Neuronal stem cell (in vitro differentiated cells): ENCODE measurements around the gene CNTNAP5.

Source experiments
- DNase-seq: peaks from one replicate; pipeline ENCODE4 v3.0.0-alpha.2; 2013; ENCODE audit warnings: low spot score
- H2AFZ ChIP-seq: one replicate; pipeline ENCODE4 v1.6.1; 2013; ENCODE audit warnings: mild to moderate bottlenecking, low read length, inconsistent platforms
- H2AK5ac ChIP-seq: 2 replicates; pipeline ENCODE4 v1.6.1; 2013; ENCODE audit warnings: low read depth, mild to moderate bottlenecking, inconsistent platforms, low read length, moderate library complexity, mixed read lengths
- H2BK120ac ChIP-seq: 2 replicates; pipeline ENCODE4 v1.6.1; 2013; ENCODE audit warnings: low read depth, mild to moderate bottlenecking, inconsistent platforms, low read length, moderate library complexity, mixed read lengths
- H2BK12ac ChIP-seq: one replicate; pipeline ENCODE4 v1.6.1; 2013; ENCODE audit warnings: low read length, inconsistent platforms
- H2BK15ac ChIP-seq: 2 replicates; pipeline ENCODE4 v1.6.1; 2013; ENCODE audit warnings: mild to moderate bottlenecking, low read length, inconsistent platforms, mixed read lengths
- H2BK5ac ChIP-seq: one replicate; pipeline ENCODE4 v1.6.1; 2013; ENCODE audit warnings: inconsistent platforms, mild to moderate bottlenecking, low read length, moderate library complexity
- H3K14ac ChIP-seq: one replicate; pipeline ENCODE4 v1.6.1; 2013; ENCODE audit warnings: low read length, inconsistent platforms
- H3K18ac ChIP-seq: 2 replicates; pipeline ENCODE4 v1.6.1; 2013; ENCODE audit warnings: low read length, inconsistent platforms
- H3K23ac ChIP-seq: 2 replicates; pipeline ENCODE4 v1.6.1; 2013; ENCODE audit warnings: low read depth, mild to moderate bottlenecking, mixed read lengths, low read length, inconsistent platforms; ENCODE audit not compliant: poor library complexity
- H3K27ac ChIP-seq: replicated peaks from 3 replicates; pipeline ENCODE4 v1.5.1; 2013; ENCODE audit warnings: low read length, inconsistent platforms
- H3K27me3 ChIP-seq, 3 experiments: 2 replicates each; pipeline ENCODE4 v1.6.1; 2013; ENCODE audit warnings: low read length in 3 of 3, mild to moderate bottlenecking in 2 of 3, inconsistent platforms in 1 of 3, low read depth in 1 of 3, mixed read lengths in 1 of 3, moderate library complexity in 1 of 3; ENCODE audit not compliant: control insufficient read depth in 3 of 3, insufficient read depth in 3 of 3
- H3K36me3 ChIP-seq, 2 donors: replicated peaks in 1 of 2; 2 replicates each; pipeline ENCODE4 v1.6.1; 2013; ENCODE audit warnings: low read length in 2 of 2; ENCODE audit not compliant: control insufficient read depth in 2 of 2, insufficient read depth in 2 of 2
- H3K4ac ChIP-seq: 2 replicates; pipeline ENCODE4 v1.6.1; 2013; ENCODE audit warnings: inconsistent platforms, mild to moderate bottlenecking, low read length, moderate library complexity
- H3K4me1 ChIP-seq, 2 donors: 1 replicate in 1 of 2; 2 replicates in 1 of 2; pipeline ENCODE4 v1.6.1; 2013; ENCODE audit warnings: low read length in 2 of 2, low read depth in 1 of 2; ENCODE audit not compliant: control insufficient read depth in 2 of 2, insufficient read depth in 1 of 2
- H3K4me2 ChIP-seq: one replicate; pipeline ENCODE4 v1.6.1; 2013; ENCODE audit warnings: mild to moderate bottlenecking, low read length, inconsistent platforms; ENCODE audit not compliant: insufficient read depth, poor library complexity, severe bottlenecking
- H3K4me3 ChIP-seq, 2 donors: 2 replicates each; pipeline ENCODE4 v1.5.1; 2013; ENCODE audit warnings: low read length in 2 of 2, mild to moderate bottlenecking in 2 of 2, inconsistent platforms in 1 of 2, moderate library complexity in 1 of 2
- H3K79me1 ChIP-seq: one replicate; pipeline ENCODE4 v1.6.1; 2013; ENCODE audit warnings: low read depth, mild to moderate bottlenecking, inconsistent platforms, low read length, moderate library complexity
- H3K9ac ChIP-seq: one replicate; pipeline ENCODE4 v1.6.1; 2013; ENCODE audit warnings: mild to moderate bottlenecking, low read depth, low read length, inconsistent platforms; ENCODE audit not compliant: poor library complexity
- H3K9me3 ChIP-seq, 2 donors: replicated peaks in 1 of 2; 2 replicates each; pipeline versions ENCODE3 to v1.6.1; 2013; ENCODE audit warnings: low read length in 2 of 2, mild to moderate bottlenecking in 2 of 2, inconsistent platforms in 1 of 2, low read depth in 1 of 2, mixed read lengths in 1 of 2, moderate library complexity in 1 of 2; ENCODE audit not compliant: control insufficient read depth in 2 of 2, insufficient read depth in 1 of 2
- H4K8ac ChIP-seq: one replicate; pipeline ENCODE4 v1.6.1; 2013; ENCODE audit warnings: low read depth, mild to moderate bottlenecking, inconsistent platforms, low read length, moderate library complexity
- H4K91ac ChIP-seq: one replicate; pipeline ENCODE4 v1.6.1; 2013; ENCODE audit warnings: low read length, low read depth, mild to moderate bottlenecking, inconsistent platforms; ENCODE audit not compliant: poor library complexity
- WGBS, 2 donors: extraction: QIAGEN DNeasy Blood & Tissue Kit; methylation state at CpG; one replicate each; pipeline ENCODE4 v1.1.7; 2013; ENCODE audit warnings: missing lambda C conversion rate in 2 of 2, mixed read lengths in 1 of 2; ENCODE audit not compliant: insufficient read length in 2 of 2, insufficient replicate concordance in 1 of 2; ENCODE audit errors: extremely low coverage in 2 of 2; 5-methylcytosine and 5-hydroxymethylcytosine counted together

Gene CNTNAP5

DNA sequence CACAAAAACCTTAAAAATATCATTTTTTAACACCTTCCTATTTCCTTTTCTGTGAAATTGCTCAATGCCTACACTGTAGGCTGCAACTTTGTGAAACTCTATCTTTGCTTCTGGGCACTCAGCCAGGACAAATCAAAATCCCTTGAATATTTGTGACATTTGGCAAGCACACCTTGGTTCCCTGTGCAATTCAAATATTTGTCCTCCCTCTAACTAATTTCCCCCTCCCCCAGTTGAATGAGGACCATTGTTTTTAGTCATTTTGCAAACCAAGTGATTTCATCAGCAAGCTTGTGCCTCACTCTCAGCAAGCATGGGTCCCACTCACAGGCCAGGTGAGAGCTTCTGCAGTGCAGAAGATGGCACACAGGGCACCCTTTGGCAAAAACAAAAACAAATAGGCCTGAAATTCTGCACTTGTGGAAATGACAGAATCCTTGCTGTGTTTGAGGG, 541.5 kb downstream of the CNTNAP5 start:
- Histone ChIP-seq H3K4me3 (no peak overlapping the region), H2BK15ac (no peak overlapping the region), H3K9ac (no peak overlapping the region), H2BK5ac (no peak overlapping the region), H3K4ac (no peak overlapping the region), H3K27me3 (no peaks in the 10 kb centered on the region), H3K14ac (no peak overlapping the region), H3K18ac (no peak overlapping the region), H3K23ac (no peak overlapping the region), H3K4me1 (peaks cover 0 to 2% of the 10 kb centered on the region in 2 donors), H2BK12ac (no peak overlapping the region), H3K27ac (no peak overlapping the region), H3K79me1 (no peaks in the 10 kb centered on the region), H3K36me3 (no peaks in the 10 kb centered on the region), H4K8ac (no peak overlapping the region), H3K9me3 (no peaks in the 10 kb centered on the region), H4K91ac (no peak overlapping the region), H2BK120ac (no peak overlapping the region), H3K4me2 (no peak overlapping the region), H2AFZ (no peak overlapping the region), H2AK5ac (no peak overlapping the region)
- DNase-seq = no peak

- no peak overlapping the region for H3K27ac ChIP-seq
- no peak overlapping the region for H3K23ac ChIP-seq
- no peak overlapping the region for H3K18ac ChIP-seq
- DNase-seq = no peak
- no peaks in the 10 kb centered on the region for H3K9me3 ChIP-seq
- H3K27me3 ChIP-seq = no peaks in the 10 kb centered on the region
- no peak overlapping the region for H2AFZ ChIP-seq
- no peak overlapping the region for H3K4me2 ChIP-seq
- no peak overlapping the region for H2AK5ac ChIP-seq
- H3K79me1 ChIP-seq = no peaks in the 10 kb centered on the region
- no peaks in the 10 kb centered on the region for H3K36me3 ChIP-seq
- H4K8ac ChIP-seq = no peak overlapping the region
- H2BK12ac ChIP-seq = no peak overlapping the region
- H3K9ac ChIP-seq = no peak overlapping the region
- no peak overlapping the region for H2BK120ac ChIP-seq
- H3K4ac ChIP-seq = no peak overlapping the region
- H4K91ac ChIP-seq = no peak overlapping the region
- no peak overlapping the region for H3K14ac ChIP-seq
- no peak overlapping the region for H3K4me3 ChIP-seq
- H2BK5ac ChIP-seq = no peak overlapping the region
- peaks cover 0 to 2% of the 10 kb centered on the region in 2 donors for H3K4me1 ChIP-seq
- H2BK15ac ChIP-seq = no peak overlapping the region
Observed at GRCh38 chr2:124570872-124571271, 545.8 kb downstream of the CNTNAP5 start.

GRCh38 chr2:124571836-124572235, 546.7 kb downstream of the CNTNAP5 start:
- Histone ChIP-seq H3K9ac (no peak overlapping the region), H3K27ac (no peak overlapping the region), H3K4me2 (no peak overlapping the region), H3K23ac (no peak overlapping the region), H4K8ac (no peak overlapping the region), H3K4me1 (no peaks in the 10 kb centered on the region), H3K4me3 (no peak overlapping the region), H3K4ac (no peak overlapping the region), H2AK5ac (no peak overlapping the region), H3K79me1 (no peaks in the 10 kb centered on the region), H2BK5ac (no peak overlapping the region), H2BK12ac (no peak overlapping the region), H3K18ac (no peak overlapping the region), H2BK120ac (no peak overlapping the region), H4K91ac (no peak overlapping the region), H2BK15ac (no peak overlapping the region), H3K14ac (no peak overlapping the region), H2AFZ (no peak overlapping the region), H3K36me3 (no peaks in the 10 kb centered on the region), H3K9me3 (no peaks in the 10 kb centered on the region), H3K27me3 (no peaks in the 10 kb centered on the region)
- WGBS, 2 donors = no CpG with 5 or more reads among the region's 3 CpGs
- no peak for DNase-seq

DNA sequence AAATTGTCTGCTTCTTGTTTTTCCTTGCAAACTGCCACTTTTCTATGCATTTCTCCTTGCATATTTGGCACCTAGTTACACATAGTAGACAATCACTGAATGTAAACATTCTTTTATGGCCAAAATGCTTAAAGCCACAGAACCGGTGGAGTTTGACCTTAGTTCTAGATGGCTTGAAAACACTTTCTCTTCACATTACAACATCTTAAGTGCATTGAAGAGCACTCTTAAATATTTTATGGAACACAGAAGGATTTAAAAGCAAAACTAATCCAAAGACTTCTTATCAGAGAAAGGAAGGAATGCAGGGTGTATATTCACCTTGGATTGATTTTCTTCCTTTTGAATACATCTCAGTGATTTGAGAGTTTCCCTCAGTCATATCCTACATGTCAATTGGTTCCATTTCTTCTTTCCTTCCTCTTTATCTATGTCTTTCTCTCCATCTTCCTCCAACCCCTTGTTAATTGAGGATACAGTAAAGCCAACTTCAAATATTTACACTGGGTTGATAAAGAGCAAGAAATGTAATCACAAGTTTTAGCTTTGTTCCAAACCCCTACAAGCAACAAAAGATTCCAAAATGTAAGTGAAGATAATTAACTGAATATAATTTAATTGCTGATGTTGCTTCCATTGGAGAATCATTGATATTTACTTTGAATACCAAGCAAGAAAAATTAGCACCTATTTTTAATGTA, 548.0 kb downstream of the CNTNAP5 start:
- H3K14ac ChIP-seq = no peak overlapping the region
- H3K4me2 ChIP-seq = no peak overlapping the region
- H4K8ac ChIP-seq = no peak overlapping the region
- H3K36me3 ChIP-seq = no peaks in the 10 kb centered on the region
- no peak overlapping the region for H2AK5ac ChIP-seq
- no peak overlapping the region for H3K9ac ChIP-seq
- no peak overlapping the region for H3K4ac ChIP-seq
- WGBS, 2 donors = no CpG with 5 or more reads among the region's 1 CpG
- no peaks in the 10 kb centered on the region for H3K4me1 ChIP-seq
- no peak overlapping the region for H3K4me3 ChIP-seq
- no peak overlapping the region for H2BK120ac ChIP-seq
- H2BK5ac ChIP-seq = no peak overlapping the region
- no peak overlapping the region for H4K91ac ChIP-seq
- H2BK15ac ChIP-seq = no peak overlapping the region
- no peak overlapping the region for H3K23ac ChIP-seq
- no peaks in the 10 kb centered on the region for H3K9me3 ChIP-seq
- no peaks in the 10 kb centered on the region for H3K79me1 ChIP-seq
- no peak overlapping the region for H3K18ac ChIP-seq
- DNase-seq = no peak
- no peak overlapping the region for H2AFZ ChIP-seq
- no peak overlapping the region for H2BK12ac ChIP-seq
- H3K27ac ChIP-seq = no peak overlapping the region
- H3K27me3 ChIP-seq = no peaks in the 10 kb centered on the region
